Measurements from ENCODE around the gene PLCD3.
"Not testable (repeated sequence)": the region's sequence is repeated elsewhere in the genome, so short reads cannot be mapped to it uniquely, and the experiment has no call there.

Gene PLCD3

GRCh38 chr17:45132572-45133463 lies 503 bp upstream of the PLCD3 start:
- peak; percentile 88 for DNase-seq

GRCh38 chr17:45131616-45132319 lies 547 bp downstream of the PLCD3 start:
- DNase-seq: peak; percentile 79

GRCh38 chr17:45130681-45131615 lies 1.4 kb downstream of the PLCD3 start:
- no peak for DNase-seq

- no peak for DNase-seq
Observed at GRCh38 chr17:45129940-45130680, 2.2 kb downstream of the PLCD3 start.

GRCh38 chr17:45129426-45129939 lies 2.8 kb downstream of the PLCD3 start:
- no peak for DNase-seq

- DNase-seq: no peak
Observed at GRCh38 chr17:45128989-45129388, 3.3 kb downstream of the PLCD3 start.

- no peak for DNase-seq
Observed at GRCh38 chr17:45128331-45128730, 4.0 kb downstream of the PLCD3 start.

GRCh38 chr17:45127548-45128300 lies 4.6 kb downstream of the PLCD3 start:
- DNase-seq: no peak

- no peak for DNase-seq
Observed at GRCh38 chr17:45127207-45127547, 5.1 kb downstream of the PLCD3 start.

- no peak for DNase-seq
Observed at GRCh38 chr17:45125509-45125908, 6.8 kb downstream of the PLCD3 start.

GRCh38 chr17:45124797-45125122 lies 7.6 kb downstream of the PLCD3 start:
- not testable (repeated sequence) for DNase-seq

- DNase-seq: peak; percentile 38
Observed at GRCh38 chr17:45123930-45124796, 8.2 kb downstream of the PLCD3 start.

GRCh38 chr17:45123076-45123770 lies 9.1 kb downstream of the PLCD3 start:
- DNase-seq: no peak

GRCh38 chr17:45121055-45121454 lies 11.3 kb downstream of the PLCD3 start:
- no peak for DNase-seq

- no peak for DNase-seq
Observed at GRCh38 chr17:45120558-45120957, 11.8 kb downstream of the PLCD3 start.

GRCh38 chr17:45119964-45120363 lies 12.4 kb downstream of the PLCD3 start:
- no peak for DNase-seq

GRCh38 chr17:45118691-45119090 lies 13.6 kb downstream of the PLCD3 start:
- no peak for DNase-seq

GRCh38 chr17:45117848-45118646 lies 14.3 kb downstream of the PLCD3 start:
- DNase-seq: no peak

GRCh38 chr17:45117334-45117733 lies 15.0 kb downstream of the PLCD3 start:
- DNase-seq: peak; percentile 24
